Colonic mucosa (tissue), 4 donors: Measurements from ENCODE around the gene LRMDA. TPM values are rescaled to one million over a fixed set of nuclear protein-coding genes. Genes with fewer than 3 reads are reported as not detected.
A peak's percentile ranks its signal among the peaks of the same experiment; 100 is the strongest.

Experiments
- DNase-seq: peaks from one replicate; pipeline ENCODE4 v3.0.0-alpha.2; 2020
- H3K27ac ChIP-seq: fragments of 200-600 bp; one replicate; pipeline ENCODE4 v1.8.0; 2021
- H3K27me3 ChIP-seq: fragments of 200-600 bp; one replicate; pipeline ENCODE4 v1.8.0; 2021
- H3K36me3 ChIP-seq: fragments of 200-600 bp; one replicate; pipeline ENCODE4 v1.8.0; 2021
- H3K4me1 ChIP-seq: fragments of 200-600 bp; one replicate; pipeline ENCODE4 v1.8.0; 2021; ENCODE audit warnings: mild to moderate bottlenecking
- H3K4me3 ChIP-seq: fragments of 200-600 bp; one replicate; pipeline ENCODE4 v1.8.0; 2021
- H3K9ac ChIP-seq, 2 donors: one replicate each; pipeline ENCODE4 v1.7.0; 2013; ENCODE audit warnings: control low read depth in 2 of 2, low read depth in 2 of 2, low read length in 2 of 2
- H3K9me3 ChIP-seq: fragments of 200-600 bp; one replicate; pipeline ENCODE4 v1.8.0; 2021
- intact Hi-C: fragments of 100-400 bp; cut with DNase I; formaldehyde crosslinking; loops from one replicate; pipeline ENCODE4 v1.14.1; 2022
- total RNA-seq, 2 donors: library from RNA; stranded (reverse); fragmentation: NEBNext Ultra II Directional in 1 of 2; extraction: Animal tissue kit (Norgen Biotek cat#: 25700) in 1 of 2; gene quantifications; one replicate each; pipeline ENCODE4 v1.2.1, GENCODE V29; 2021
- TF ChIP-seq, protein P1 (sequence below): fragments of 200-600 bp; IDR thresholded peaks from one replicate; pipeline ENCODE4 v1.8.0; 2022; ENCODE audit warnings: antibody characterized with exemption, mild to moderate bottlenecking
- donor health status: healthy.
- donor health status: DM: no; HTN: no; CAD: no.
- donor health status: DM: no; HTN: no; CAD: no.

The LRMDA gene
- total RNA-seq, 2 donors from 2014 or later: 2.5 to 5.2 TPM

DNA sequence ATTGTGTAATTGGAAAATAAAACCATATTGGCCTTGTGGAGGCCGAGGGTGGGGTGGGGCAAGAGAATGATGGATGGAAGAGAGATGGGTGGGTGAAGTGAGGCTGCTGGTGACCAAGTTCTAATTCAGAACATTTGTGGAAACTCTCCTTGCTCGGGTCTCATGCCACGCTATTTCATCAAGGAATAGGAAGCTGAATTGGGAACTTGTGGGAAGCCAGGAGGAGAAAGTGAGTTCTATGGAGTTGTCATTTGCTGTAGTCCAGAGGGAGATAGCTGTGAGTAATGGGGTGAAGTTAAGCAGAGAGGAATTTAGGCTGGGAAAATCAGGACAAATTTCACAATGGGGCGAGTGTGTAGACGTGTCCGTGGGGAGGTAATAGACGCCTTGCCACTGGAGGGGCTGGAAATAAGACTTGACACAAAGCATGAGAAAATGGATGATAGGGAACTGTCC lies 339.2 kb downstream of the LRMDA start:
- no peaks in the 10 kb centered on the region for H3K36me3 ChIP-seq
- H3K27ac ChIP-seq: no peak overlapping the region
- intact Hi-C loops: loop anchor here (10.0 kb wide), 1 partner anchor 366 kb away; the partner anchor contains the start of gene ZNF503
- no peak overlapping the region for H3K4me3 ChIP-seq
- H3K27me3 ChIP-seq: no peaks in the 10 kb centered on the region
- no peak for DNase-seq
- H3K9me3 ChIP-seq: no peaks in the 10 kb centered on the region
- TF ChIP-seq, protein P1, sequence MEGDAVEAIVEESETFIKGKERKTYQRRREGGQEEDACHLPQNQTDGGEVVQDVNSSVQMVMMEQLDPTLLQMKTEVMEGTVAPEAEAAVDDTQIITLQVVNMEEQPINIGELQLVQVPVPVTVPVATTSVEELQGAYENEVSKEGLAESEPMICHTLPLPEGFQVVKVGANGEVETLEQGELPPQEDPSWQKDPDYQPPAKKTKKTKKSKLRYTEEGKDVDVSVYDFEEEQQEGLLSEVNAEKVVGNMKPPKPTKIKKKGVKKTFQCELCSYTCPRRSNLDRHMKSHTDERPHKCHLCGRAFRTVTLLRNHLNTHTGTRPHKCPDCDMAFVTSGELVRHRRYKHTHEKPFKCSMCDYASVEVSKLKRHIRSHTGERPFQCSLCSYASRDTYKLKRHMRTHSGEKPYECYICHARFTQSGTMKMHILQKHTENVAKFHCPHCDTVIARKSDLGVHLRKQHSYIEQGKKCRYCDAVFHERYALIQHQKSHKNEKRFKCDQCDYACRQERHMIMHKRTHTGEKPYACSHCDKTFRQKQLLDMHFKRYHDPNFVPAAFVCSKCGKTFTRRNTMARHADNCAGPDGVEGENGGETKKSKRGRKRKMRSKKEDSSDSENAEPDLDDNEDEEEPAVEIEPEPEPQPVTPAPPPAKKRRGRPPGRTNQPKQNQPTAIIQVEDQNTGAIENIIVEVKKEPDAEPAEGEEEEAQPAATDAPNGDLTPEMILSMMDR: no peak
- H3K9ac ChIP-seq: no peak overlapping the region
- H3K4me1 ChIP-seq: no peaks in the 10 kb centered on the region

DNA sequence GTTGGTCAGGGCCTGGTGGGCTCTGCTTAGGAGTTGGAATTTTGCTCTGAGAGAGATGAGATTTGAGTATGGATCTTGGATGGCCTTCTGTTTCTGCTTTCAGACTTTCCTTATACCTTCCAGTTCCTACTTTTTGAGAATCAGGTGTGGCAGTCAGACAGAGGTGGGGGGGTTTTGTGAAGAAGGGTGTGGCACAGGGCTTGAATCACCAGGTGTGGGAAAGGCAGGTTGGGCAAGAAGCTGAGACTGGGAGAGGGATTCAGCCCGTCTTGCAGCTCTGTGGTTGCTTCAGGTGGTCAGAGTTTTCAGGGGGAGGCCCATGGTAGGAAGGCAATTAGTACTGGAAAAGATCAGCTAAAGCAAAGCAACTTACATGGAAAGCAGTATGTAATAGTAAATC lies 340.2 kb downstream of the LRMDA start:
- Histone ChIP-seq H3K9me3 (no peaks in the 10 kb centered on the region), H3K36me3 (no peaks in the 10 kb centered on the region), H3K4me3 (no peak overlapping the region), H3K27me3 (no peaks in the 10 kb centered on the region), H3K27ac (no peak overlapping the region), H3K4me1 (no peaks in the 10 kb centered on the region), H3K9ac (no peak overlapping the region)
- TF ChIP-seq, protein P1: no peak
- intact Hi-C loops: loop anchor here (10.0 kb wide), 1 partner anchor 367 kb away; the partner anchor contains the start of gene ZNF503
- DNase-seq: no peak

GRCh38 chr10:75772153-75772887 lies 340.9 kb downstream of the LRMDA start:
- H3K4me3 ChIP-seq: no peak overlapping the region
- H3K4me1 ChIP-seq: no peaks in the 10 kb centered on the region
- H3K27ac ChIP-seq: peak overlapping the region; percentile 16
- H3K9ac ChIP-seq: no peak overlapping the region
- H3K36me3 ChIP-seq: no peaks in the 10 kb centered on the region
- TF ChIP-seq, protein P1: no peak
- DNase-seq: no peak
- no peaks in the 10 kb centered on the region for H3K27me3 ChIP-seq
- H3K9me3 ChIP-seq: no peaks in the 10 kb centered on the region
- intact Hi-C loops: loop anchor here (10.0 kb wide), 1 partner anchor 368 kb away; the partner anchor contains the start of gene ZNF503

GRCh38 chr10:75773231-75773780 lies 341.9 kb downstream of the LRMDA start:
- Histone ChIP-seq H3K4me3 (no peak overlapping the region), H3K4me1 (no peaks in the 10 kb centered on the region), H3K9ac (no peak overlapping the region), H3K27ac (no peak overlapping the region), H3K9me3 (no peaks in the 10 kb centered on the region), H3K27me3 (no peaks in the 10 kb centered on the region), H3K36me3 (no peaks in the 10 kb centered on the region)
- TF ChIP-seq, protein P1: no peak
- intact Hi-C loops: loop anchor here (10.0 kb wide), 1 partner anchor 369 kb away; the partner anchor contains the start of gene ZNF503
- no peak for DNase-seq

DNA sequence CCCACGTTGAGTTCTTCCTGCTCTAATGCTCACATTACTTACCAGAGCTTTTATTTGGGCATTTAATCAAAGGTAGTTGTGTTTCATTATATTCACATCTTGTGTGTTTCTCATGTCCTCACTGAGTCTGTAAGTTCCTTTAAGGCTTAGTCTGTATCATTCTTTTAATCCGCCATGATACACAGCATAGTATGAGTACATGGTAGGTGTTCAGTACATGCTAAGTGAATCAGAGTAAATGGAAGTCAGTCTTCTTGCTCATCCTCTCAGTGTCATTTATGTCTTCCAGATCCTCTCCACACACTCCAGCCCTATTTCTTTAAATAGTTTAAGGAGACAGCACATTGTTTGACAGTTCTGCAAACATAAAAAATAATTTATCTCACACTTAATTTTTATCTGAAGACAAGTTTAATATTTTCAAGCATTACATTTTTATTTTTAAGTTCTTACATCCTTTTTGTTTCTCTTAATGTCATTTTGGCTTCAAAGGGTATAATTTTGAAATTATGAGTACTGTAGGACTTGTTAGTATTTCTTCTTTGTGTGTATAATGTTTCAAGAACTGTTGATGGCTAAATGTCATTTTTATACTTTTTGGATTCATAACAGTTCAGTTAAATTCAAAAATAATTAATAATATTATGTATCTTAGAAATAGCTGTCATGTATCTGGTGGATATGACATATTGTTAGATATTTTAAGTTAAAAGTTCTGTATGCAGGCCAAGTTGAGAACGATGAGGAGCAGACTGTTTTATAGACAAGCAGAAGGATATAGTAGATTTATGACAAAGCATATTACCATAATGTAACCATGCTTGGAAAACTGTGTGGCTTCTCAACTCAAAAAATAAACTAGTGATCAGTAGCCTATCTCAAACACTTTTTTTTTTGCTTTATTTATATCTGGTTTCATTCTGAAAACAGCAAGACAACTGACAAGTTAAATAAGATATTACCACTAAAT lies 342.7 kb downstream of the LRMDA start:
- TF ChIP-seq, protein P1: no peak
- no peaks in the 10 kb centered on the region for H3K4me1 ChIP-seq
- no peak overlapping the region for H3K27ac ChIP-seq
- H3K36me3 ChIP-seq: no peaks in the 10 kb centered on the region
- H3K4me3 ChIP-seq: no peak overlapping the region
- no peaks in the 10 kb centered on the region for H3K9me3 ChIP-seq
- intact Hi-C loops: loop anchor here (10.0 kb wide), 1 partner anchor 369 kb away; the partner anchor contains the start of gene ZNF503
- DNase-seq: no peak
- H3K9ac ChIP-seq: no peak overlapping the region
- H3K27me3 ChIP-seq: no peaks in the 10 kb centered on the region
